Ovary (tissue), 9 donors: ENCODE results near the gene COQ9. TPM values are rescaled to one million over a fixed set of nuclear protein-coding genes. Genes with fewer than 3 reads are reported as not detected.

Source experiments
- DNase-seq, 5 donors: peaks; one replicate each; pipeline ENCODE4 v3.0.0-alpha.2; 2019 to 2020
- H3K27ac ChIP-seq, 2 donors: fragments of 200-600 bp; one replicate each; pipeline versions ENCODE4 v1.5.1 to v1.8.0; 2019 to 2022
- H3K27me3 ChIP-seq: fragments of 200-600 bp; one replicate; pipeline ENCODE4 v1.8.0; 2022
- H3K36me3 ChIP-seq: fragments of 200-600 bp; sonication (generic); one replicate; pipeline ENCODE4 v1.5.1; 2019
- H3K4me1 ChIP-seq: one replicate; pipeline ENCODE4 v1.8.1; 2013; ENCODE audit warnings: mild to moderate bottlenecking, moderate library complexity; ENCODE audit not compliant: insufficient read depth
- H3K4me3 ChIP-seq: fragments of 200-600 bp; sonication (generic); one replicate; pipeline ENCODE4 v1.5.1; 2017
- H3K9me3 ChIP-seq, 2 donors: fragments of 200-600 bp in 1 of 2; sonication (generic) in 1 of 2; one replicate each; pipeline versions ENCODE4 v1.5.1 to v1.8.1; 2013 to 2019; ENCODE audit warnings: mild to moderate bottlenecking in 1 of 2, moderate library complexity in 1 of 2
- EP300 ChIP-seq: sonication (generic); formaldehyde crosslinking; IDR thresholded peaks from one replicate; pipeline ENCODE4 v1.6.1; 2017; ENCODE audit warnings: antibody characterized with exemption
- POLR2A ChIP-seq: fragments of 450-650 bp; IDR thresholded peaks from one replicate; pipeline ENCODE4 v1.6.1; 2017; ENCODE audit warnings: antibody characterized with exemption, mild to moderate bottlenecking, moderate library complexity
- WGBS, 3 donors: extraction: QIAGEN DNeasy Blood & Tissue Kit in 1 of 3; methylation state at CpG; one replicate each; pipeline versions ENCODE4 v1.1.5 to v1.1.7; 2013 to 2017; 5-methylcytosine and 5-hydroxymethylcytosine counted together
- intact Hi-C, 4 donors: fragments of 100-400 bp; cut with DNase I; formaldehyde crosslinking; loops; one replicate each; pipeline versions ENCODE4 v1.11.0 to v1.15.1; 2022 to 2023
- polyA plus RNA-seq, 2 donors: library from polyadenylated mRNA; stranded (reverse); fragments of 200-250 nt in 1 of 2; fragments of 350-450 nt in 1 of 2; fragmentation: Illumina TruSeq in 1 of 2; extraction: RNeasy Lipid Tissue Mini Kit (QIAGEN cat#74804) in 1 of 2; gene quantifications; one replicate each; pipeline ENCODE4 v1.2.3, GENCODE V29; 2013 to 2014
- total RNA-seq, 7 donors: library from RNA; depleted of rRNA in 2 of 7; stranded (reverse); fragments of >200 nt in 2 of 7; fragmentation: NEBNext Ultra II Directional in 3 of 7; extraction: Animal tissue kit (Norgen Biotek cat#: 25700) in 3 of 7; gene quantifications; one replicate each; pipeline versions ENCODE4 v1.1.0 to v1.2.4, GENCODE V29; 2016 to 2023
- TF ChIP-seq, protein P1 (sequence below), 3 donors: fragments of 450-650 bp in 2 of 3; fragments of 200-600 bp in 1 of 3; IDR thresholded peaks; one replicate each; pipeline versions ENCODE4 v1.5.1 to v1.8.0; 2016 to 2022; ENCODE audit warnings: antibody characterized with exemption in 3 of 3, mild to moderate bottlenecking in 1 of 3
- donor health status: DM: no; HTN: no; CAD: no; lungs with moderate emphysema.
- donor health status: DM: no; HTN: no; CAD: no.
- donor health status: Bipolar disorder and iron deficiency.
- donor health status: DM: yes; HTN: yes; CAD: no.
- donor health status: DM: no; HTN: no; CAD: no.
- donor health status: DM: yes; HTN: yes; CAD: no.

The COQ9 gene
- total and polyA plus RNA-seq, 9 donors = 24.4 to 68.8 (median 30.1) TPM

DNA sequence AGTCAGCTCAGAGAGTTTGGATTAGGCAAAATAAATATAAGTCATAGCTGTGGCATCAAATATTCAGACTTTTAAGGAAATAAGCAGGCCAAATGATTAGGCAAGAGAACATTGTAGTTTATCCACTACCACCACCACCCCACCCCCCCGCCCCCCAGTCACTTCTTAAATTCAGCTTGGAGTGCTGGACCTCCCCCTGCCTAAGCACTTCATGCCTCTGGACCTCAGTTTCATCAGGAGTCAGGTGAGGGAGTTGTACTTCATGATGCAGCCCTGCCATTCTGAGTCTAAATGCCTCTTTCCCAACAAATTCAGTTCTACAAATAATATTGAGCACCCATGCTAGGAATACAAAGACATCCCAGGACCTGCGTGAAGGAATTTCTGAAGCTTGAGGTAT, 17.2 kb downstream of the COQ9 start:
- no peak overlapping the region for H3K27ac ChIP-seq
- H3K9me3 ChIP-seq = no peaks in the 10 kb centered on the region
- 87 to 96% (median 92%) methylated on average over 2 of the region's 2 CpGs for WGBS, 3 donors
- intact Hi-C loops = loop anchor here in 1 of 4 donors (10.0 kb wide), 1 partner anchor 50 kb away; no protein-coding TSS in a partner anchor
- no peak for DNase-seq
- no peaks in the 10 kb centered on the region for H3K36me3 ChIP-seq
- TF ChIP-seq, protein P1, sequence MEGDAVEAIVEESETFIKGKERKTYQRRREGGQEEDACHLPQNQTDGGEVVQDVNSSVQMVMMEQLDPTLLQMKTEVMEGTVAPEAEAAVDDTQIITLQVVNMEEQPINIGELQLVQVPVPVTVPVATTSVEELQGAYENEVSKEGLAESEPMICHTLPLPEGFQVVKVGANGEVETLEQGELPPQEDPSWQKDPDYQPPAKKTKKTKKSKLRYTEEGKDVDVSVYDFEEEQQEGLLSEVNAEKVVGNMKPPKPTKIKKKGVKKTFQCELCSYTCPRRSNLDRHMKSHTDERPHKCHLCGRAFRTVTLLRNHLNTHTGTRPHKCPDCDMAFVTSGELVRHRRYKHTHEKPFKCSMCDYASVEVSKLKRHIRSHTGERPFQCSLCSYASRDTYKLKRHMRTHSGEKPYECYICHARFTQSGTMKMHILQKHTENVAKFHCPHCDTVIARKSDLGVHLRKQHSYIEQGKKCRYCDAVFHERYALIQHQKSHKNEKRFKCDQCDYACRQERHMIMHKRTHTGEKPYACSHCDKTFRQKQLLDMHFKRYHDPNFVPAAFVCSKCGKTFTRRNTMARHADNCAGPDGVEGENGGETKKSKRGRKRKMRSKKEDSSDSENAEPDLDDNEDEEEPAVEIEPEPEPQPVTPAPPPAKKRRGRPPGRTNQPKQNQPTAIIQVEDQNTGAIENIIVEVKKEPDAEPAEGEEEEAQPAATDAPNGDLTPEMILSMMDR (IDR thresholded peaks at IDR 0.05) = no peak
- TF ChIP-seq EP300 (no peak), POLR2A (no peak)
- H3K27me3 ChIP-seq = no peaks in the 10 kb centered on the region
- peaks cover 11% of the 10 kb centered on the region for H3K4me1 ChIP-seq
- H3K4me3 ChIP-seq = no peak overlapping the region

DNA sequence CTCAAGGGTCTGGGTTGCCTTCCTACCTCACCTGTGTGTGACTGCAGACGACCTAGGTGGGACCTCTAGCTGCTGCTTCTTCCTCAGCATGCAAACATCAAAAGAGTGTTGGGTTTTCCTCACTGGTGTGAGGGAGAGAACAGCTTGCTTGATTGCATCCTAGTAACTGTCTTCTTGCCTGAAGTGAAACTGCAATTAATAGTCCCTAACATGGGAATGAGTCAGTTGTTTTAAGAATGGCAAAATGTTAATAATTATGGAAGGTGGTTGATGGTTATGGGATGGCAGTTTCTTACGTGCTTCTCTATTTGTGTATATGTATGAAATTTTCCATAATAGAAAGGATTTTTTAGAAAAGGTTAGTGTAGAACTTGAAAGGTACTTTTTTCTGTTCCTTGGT, 21.1 kb downstream of the COQ9 start:
- TF ChIP-seq EP300 = no peak
- TF ChIP-seq POLR2A = no peak
- TF ChIP-seq, protein P1 (IDR thresholded peaks at IDR 0.05) = no peak

DNA sequence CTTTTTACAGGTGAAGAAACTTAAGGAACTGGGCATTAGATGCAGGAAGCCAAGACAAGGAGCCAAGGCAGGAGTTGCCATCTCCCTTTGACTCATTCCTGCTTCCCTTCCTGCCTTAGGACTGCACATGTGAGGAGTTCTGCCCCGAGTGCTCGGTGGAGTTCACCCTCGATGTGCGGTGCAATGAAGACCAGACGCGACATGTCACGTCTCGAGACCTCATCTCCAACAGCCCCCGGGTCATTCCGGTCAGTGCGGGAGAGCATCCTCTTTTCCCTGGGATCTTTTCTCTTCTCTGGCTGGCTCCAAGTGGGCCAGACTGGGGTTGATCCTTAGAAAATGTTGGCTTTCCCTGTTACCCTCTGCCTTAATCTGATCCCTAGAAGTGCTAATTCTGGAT, 21.8 kb downstream of the COQ9 start:
- H3K36me3 ChIP-seq = no peaks in the 10 kb centered on the region

More for the DNA sequence above, 21.1 kb downstream of the COQ9 start:
- intact Hi-C loops = loop anchor here in 1 of 4 donors (10.0 kb wide), 1 partner anchor 46 kb away; no protein-coding TSS in a partner anchor
- Histone ChIP-seq H3K4me1 (peaks cover 14% of the 10 kb centered on the region), H3K27me3 (no peaks in the 10 kb centered on the region), H3K4me3 (no peak overlapping the region), H3K27ac (no peak overlapping the region), H3K9me3 (no peaks in the 10 kb centered on the region), H3K36me3 (no peaks in the 10 kb centered on the region)
- WGBS, 3 donors = 84 to 88% (median 88%) methylated on average over 2 of the region's 2 CpGs
- no peak for DNase-seq

DNA sequence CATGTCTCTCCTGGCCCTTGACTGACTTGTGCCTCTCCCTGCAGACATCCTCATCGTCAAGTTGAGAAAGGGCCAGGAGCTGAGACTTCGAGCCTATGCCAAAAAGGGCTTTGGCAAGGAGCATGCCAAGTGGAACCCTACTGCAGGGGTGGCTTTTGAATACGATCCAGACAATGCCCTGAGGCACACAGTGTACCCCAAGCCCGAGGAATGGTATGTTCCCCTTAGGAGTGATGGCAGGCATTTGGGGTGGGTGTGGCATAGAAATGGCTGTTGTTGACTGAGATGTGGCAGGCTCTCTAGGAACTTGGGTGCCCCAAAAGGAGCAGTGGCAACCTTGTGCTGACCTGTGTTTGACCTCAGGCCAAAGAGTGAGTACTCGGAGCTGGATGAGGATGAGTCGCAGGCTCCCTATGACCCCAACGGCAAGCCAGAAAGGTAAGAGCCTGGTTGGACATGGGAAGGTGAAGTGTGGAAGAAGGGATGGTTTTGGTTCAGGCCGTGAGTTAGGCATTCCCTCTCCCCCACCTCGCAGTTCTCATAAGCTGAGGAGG, 22.7 kb downstream of the COQ9 start:
- Histone ChIP-seq H3K9me3 (no peaks in the 10 kb centered on the region), H3K4me3 (no peak overlapping the region), H3K4me1 (peaks cover 8% of the 10 kb centered on the region), H3K36me3 (no peaks in the 10 kb centered on the region), H3K27me3 (no peaks in the 10 kb centered on the region), H3K27ac (no peak overlapping the region)
- DNase-seq = no peak
- TF ChIP-seq POLR2A (no peak), EP300 (no peak)
- TF ChIP-seq, protein P1 (IDR thresholded peaks at IDR 0.05) = no peak
- WGBS, 3 donors = 67 to 74% (median 72%) methylated on average over 9 of the region's 9 CpGs
- intact Hi-C loops = loop anchor here in 1 of 4 donors (10.0 kb wide), 1 partner anchor 45 kb away; no protein-coding TSS in a partner anchor

More for the DNA sequence above, 21.8 kb downstream of the COQ9 start:
- intact Hi-C loops = loop anchor here in 1 of 4 donors (10.0 kb wide), 1 partner anchor 46 kb away; no protein-coding TSS in a partner anchor
- TF ChIP-seq POLR2A (no peak), EP300 (no peak)
- TF ChIP-seq, protein P1 (IDR thresholded peaks at IDR 0.05) = no peak
- no peak overlapping the region for H3K27ac ChIP-seq
- no peak overlapping the region for H3K4me3 ChIP-seq
- no peaks in the 10 kb centered on the region for H3K9me3 ChIP-seq
- no peak for DNase-seq
- H3K4me1 ChIP-seq = peaks cover 11% of the 10 kb centered on the region
- WGBS, 3 donors = 76 to 90% (median 83%) methylated on average over 11 of the region's 11 CpGs
- no peaks in the 10 kb centered on the region for H3K27me3 ChIP-seq
